Left hindlimb (tissue), 1 donor: ENCODE measurements around the gene EMB.
A peak's percentile ranks its signal among the peaks of the same experiment; 100 is the strongest.
"Not testable (repeated sequence)": the region's sequence is repeated elsewhere in the genome, so short reads cannot be mapped to it uniquely, and the experiment has no call there.

Experiments
- DNase-seq: peaks from one replicate; pipeline ENCODE4 v3.0.0-alpha.2; 2018

EMB gene, protein sequence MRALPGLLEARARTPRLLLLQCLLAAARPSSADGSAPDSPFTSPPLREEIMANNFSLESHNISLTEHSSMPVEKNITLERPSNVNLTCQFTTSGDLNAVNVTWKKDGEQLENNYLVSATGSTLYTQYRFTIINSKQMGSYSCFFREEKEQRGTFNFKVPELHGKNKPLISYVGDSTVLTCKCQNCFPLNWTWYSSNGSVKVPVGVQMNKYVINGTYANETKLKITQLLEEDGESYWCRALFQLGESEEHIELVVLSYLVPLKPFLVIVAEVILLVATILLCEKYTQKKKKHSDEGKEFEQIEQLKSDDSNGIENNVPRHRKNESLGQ

DNA sequence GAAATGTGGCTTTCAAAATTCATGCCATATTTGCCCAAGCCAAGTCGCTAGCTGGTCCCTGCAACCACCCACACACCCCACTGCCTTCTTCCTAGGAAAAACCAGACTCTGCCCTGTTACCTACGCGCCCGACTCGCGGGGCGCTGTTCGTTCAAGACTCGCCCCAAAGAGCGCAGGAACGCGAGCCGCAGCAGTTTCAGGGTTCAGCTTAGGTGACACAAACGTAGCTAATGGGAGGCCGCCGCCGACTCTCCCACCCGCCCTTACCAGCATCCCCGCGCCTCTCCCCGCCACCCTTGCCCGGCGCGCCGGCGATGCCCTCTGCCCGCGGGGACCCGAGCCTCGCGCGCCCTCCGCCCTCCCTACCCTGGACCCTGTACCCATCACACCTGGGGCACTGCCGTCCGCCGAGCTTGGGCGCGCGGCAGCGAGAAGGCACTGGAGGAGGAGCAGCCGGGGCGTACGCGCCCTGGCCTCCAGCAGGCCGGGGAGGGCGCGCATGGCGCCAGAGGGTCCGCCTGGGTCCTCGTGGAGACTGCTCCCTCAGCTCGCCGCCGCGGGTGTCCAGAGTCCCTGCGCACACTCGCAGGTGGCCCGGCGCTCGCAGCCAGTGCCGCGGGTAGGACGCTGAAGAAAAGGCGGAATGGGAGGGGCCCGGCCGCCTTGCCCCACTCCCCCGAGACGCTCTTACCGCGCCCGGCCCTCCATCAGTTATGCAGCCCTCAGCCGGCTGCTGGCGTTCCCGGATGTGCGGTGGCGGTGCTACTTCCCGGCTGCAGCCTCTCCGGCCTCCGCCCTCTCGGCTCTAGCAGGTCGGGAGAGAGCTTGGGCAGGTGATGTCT is at the start of gene EMB:
Gene EMB, minus strand, starts transcription at position 638 of the 842 bp plus-strand sequence. Its CDS starts 137 bp downstream, at position 501.
- DNase-seq = peak; percentile 46

DNA sequence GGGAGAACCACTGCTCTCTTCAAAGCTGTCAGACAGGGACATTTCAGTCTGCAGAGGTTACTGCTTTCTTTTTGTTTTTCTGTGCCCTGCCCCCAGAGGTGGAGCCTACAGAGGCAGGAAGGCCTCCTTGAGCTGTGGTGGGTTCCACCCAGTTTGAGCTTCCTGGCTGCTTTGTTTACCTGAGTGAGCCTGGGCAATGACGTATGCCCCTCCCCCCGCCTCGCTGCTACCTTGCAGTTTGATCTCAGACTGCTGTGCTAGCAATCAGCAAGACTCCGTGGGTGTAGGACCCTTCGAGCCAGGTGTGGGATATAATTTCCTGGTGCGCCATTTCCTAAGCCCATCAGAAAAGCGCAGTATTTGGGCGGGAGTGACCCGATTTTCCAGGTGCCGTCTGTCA is 48.4 kb upstream of the EMB start:
- not testable (repeated sequence) for DNase-seq

DNA sequence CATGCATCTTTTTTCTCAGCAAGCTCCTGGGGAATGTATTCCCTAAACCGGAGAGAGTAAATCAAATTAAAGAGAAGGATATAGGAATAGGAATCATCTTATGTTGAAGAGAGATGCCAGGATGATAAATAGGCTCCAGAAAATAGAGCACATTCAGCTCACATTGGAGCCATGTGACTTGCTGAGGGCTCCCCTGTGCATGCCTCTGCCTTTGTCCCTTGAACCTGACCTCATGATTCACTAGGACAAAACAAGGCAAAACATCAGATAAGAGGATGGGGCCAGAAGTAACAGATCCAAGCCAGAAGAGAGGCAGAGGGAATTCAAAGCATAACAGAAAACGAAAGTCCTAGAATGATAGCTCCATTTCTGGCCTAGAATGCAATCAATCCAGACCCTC is 37.7 kb upstream of the EMB start:
- not testable (repeated sequence) for DNase-seq

DNA sequence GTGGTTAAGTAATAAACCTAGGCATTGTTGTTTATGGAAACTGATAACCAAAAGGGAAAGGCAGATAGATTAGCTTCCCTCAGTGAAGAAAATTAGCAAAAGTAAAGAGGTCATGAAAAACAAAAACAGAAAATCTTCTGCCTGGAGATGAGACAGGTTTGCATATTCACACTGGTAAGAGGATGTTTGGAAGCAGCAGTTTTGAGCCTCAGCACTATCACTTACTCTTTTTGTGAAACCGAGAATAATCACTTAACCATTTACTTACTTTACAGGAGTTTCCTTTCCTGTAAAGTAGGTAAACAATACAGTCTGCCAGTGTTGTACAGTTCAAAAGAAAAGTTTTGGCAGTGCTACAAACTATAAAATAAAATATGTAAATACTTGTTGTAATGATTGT is 35.5 kb upstream of the EMB start:
- DNase-seq = no peak

DNA sequence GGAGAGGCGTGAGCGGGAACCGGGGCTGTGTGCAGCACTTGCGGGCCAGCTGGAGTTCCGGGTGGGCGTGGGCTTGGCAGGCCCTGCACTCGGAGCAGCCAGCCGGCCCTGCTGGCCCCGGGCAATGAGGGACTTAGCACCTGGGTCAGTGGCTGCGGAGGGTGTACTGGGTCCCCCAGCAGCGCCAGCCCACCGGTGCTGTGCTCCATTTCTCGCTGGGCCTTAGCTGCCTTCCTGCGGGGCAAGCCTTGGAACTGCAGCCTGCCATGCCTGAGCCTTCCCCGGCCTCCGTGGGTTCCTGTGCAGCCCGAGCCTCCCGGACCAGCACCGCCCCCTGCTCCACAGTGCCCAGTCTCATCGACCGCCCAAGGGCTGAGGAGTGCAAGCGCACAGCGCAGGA is 23.9 kb upstream of the EMB start:
- not testable (repeated sequence) for DNase-seq

DNA sequence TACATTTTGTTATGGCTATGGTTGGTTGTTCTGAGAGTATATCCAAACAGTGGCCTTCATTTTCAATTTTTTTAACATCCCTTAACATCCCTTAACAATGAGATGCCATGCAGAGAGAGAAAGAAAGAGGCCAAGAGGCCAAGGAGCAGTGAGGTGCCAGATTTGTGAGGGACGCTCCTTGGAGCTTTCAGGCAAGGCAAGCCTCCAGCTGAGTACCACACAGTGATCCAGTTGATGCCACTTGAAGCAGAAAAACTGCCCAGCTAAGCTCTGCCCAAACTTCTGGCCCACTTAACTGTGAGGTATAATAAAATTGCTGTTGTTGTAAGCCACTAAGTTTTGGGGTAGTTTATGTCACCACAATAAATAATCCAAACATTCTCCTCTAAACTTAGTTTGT is 22.6 kb upstream of the EMB start:
- no peak for DNase-seq

DNA sequence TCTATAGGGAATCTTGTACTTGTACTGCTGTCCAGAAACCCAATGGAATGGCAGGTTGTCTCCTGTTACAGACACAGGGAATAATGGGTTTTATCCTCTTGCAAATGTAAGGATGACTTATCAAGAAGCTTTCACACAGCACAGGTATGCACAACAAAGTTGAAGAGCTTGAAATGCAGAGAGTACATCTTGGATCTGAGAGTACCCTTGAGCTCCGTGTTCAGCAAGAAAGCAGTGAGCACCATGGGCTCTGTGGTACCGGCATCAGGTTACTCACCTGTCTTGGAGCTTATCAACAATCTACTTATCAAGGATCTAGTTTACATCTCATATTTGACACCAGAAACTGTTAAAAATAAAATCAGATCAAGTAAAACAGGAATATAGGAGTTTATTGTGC is 22.0 kb upstream of the EMB start:
- DNase-seq = no peak

DNA sequence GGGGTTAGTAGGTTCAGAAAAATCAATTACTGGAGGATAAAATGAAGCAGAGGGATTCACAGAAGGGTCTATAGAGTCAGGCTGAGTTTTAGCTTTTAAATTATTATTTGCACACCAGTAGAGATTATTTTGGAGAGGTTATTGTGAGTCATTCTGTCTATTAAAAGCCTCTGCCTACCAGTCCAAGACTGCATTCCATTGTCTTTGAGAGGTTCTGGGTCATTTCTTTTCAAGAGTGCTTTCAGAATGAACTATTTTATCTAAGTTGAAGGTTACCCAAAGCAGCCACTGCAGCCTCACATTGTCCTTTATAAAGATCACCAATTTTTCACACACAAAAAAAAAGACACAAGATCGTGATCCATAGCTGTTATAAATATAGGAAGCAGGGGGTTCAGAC is 21.5 kb upstream of the EMB start:
- DNase-seq = not testable (repeated sequence)

DNA sequence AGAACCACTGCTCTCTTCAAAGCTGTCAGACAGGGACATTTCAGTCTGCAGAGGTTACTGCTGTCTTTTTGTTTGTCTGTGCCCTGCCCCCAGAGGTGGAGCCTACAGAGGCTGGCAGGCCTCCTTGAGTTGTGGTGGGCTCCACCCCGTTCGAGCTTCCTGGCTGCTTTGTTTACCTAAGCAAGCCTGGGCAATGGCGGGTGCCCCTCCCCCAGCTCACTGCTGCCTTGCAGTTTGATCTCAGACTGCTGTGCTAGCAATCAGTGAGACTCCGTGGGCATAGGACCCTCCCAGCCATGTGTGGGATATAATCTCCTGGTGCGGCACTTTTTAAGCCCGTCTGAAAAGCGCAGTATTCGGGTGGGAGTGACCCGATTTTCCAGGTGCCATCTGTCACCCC is 17.3 kb upstream of the EMB start:
- not testable (repeated sequence) for DNase-seq

DNA sequence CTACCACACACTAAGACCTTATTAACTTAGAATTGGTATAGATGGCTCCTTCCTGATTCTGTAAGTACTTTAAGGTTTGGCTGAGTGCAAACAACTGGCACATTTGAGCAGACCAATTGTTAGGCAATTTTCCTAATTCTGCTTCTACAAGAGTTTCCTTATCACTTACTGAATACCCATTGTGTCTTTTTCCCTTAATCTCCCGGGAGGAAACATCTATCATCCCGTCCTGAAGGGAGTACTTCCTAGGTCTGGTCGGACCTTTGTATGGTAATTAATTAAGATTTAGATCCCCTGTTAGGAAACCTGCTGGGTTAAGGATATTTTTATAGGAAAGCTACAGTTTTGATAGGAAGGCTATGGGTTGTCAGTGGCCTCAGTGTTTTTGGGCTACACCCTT is 8.2 kb upstream of the EMB start:
- not testable (repeated sequence) for DNase-seq

DNA sequence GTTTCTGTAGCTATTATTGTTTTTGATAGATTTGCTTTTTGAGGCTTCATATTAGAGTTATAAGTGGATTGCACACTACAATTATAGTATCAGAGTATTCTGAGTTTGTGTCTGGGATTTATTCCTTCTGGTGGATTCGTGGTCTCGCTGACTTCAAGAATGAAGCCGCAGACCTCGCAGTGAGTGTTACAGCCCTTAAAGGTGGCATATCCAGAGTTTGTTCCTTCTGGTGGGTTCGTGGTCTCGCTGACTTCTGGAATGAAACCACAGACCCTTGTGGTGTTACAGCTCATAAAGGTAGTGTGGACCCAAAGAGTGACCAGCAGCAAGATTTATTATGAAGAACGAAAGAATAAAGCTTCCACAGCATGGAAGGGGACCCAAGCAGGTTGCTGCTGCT is 6.9 kb upstream of the EMB start:
- no peak for DNase-seq

DNA sequence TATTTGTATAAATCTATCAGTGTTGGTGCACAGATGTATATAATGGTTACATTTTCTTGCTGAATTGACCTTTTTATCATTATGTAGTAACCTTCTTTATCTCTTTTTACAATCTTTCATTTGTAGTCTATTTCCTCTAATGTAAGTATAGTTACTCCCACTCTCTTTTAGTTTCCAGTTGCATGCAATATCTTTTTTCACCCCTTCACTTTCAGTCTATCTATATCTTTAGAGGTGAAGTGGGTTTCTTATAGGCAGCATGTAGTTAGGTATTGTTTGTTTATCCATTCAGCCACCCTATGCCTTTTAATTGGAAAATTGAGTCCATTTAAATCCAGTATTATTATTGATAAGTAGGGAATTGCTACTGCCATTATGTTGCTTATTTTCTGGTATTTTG is 6.1 kb upstream of the EMB start:
- no peak for DNase-seq

DNA sequence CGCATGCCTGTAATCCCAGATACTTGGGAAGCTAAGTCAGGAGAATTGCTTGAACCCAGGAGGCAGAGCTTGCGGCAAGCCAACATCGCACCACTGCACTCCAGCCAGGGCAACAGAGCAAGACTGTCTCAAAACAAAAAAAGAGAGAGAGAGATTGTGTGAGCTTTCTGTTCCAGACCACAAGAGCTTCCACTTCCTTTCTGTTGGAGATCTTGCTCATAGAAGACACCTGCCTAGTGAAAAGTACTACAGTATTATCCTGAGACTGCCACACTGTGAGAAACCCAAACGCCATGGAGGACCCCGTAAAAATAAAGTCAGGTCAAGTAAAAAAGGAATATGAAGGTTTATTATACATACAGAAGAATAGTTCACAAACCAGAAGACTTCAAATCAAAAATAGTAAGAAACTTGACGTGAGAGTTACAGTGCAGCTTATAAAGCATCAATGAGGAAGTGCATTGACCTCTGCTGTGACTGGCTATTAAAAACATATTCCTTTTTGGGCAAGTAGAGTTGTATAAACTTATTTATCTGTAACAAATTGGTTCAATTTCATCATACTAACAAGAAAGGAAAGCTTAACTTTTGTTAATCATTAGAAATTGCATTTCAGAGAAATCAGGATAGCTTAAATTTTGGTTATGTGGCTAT is 4.3 kb upstream of the EMB start:
- DNase-seq = no peak

DNA sequence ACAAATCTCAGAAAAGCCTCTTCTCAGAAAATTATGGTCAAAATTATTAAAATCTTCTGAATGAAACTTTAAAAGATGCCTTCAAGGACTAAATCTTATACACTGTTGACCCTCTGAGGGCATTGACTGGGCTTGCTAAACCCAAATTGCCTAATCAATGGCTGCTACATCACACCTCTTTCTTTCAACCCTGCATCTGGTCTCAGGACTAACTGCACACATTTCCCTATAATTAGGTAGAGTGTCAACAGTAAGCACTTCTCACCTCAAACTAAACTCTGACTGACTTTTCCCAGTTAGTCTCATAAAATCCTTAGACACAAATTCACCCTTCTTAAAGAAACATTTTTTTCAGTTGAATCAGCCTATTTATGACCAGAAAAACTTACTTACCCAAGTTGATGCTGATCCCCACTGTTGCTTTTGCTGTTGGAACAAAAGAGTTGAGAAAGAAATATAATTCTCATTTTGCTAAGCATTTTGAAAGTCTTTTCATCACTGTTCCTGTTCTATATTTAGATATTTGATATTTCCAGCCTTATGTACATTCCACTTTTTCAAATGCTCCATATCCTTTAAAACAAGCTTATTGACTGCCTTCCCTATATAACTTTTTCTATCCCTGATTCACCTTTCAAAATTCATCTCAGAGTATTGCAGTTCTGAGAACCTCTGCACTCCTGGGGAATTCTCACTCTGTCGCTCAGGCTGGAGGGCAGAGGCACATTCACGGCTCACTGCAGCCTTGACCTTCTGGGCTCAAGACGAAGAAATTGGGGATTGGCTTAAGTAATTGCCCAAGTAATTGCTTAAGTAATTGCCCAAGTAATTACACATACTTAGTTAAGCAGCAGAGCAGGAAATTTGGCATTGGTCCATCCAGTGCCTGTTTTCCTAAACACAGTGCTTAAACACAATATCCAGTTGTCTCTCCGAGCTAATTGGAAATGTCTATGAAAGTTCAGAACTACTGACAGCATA is 1.8 kb upstream of the EMB start:
- not testable (repeated sequence) for DNase-seq

DNA sequence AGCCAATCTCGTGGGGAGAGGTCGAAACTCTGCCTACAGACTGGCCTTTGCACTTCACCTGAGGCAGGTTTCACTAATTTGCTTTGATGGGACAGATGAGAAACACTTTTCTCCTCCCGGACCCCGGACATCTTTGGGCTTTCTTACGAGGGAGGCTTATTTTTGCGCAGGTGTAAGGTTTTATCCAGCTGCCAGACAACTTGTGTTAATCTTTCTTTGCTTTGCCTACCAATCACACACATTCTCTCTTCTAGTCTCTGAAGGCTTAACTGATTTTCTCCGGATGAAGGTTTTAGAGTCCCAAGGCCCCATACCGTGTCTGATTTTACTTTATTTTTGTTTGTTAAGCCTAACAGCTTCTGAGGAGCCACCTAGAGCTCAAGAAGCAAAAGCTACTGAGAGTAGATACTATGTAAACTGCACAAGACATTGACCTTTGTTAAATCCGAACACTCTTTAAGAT is 436 bp upstream of the EMB start:
- DNase-seq = no peak

DNA sequence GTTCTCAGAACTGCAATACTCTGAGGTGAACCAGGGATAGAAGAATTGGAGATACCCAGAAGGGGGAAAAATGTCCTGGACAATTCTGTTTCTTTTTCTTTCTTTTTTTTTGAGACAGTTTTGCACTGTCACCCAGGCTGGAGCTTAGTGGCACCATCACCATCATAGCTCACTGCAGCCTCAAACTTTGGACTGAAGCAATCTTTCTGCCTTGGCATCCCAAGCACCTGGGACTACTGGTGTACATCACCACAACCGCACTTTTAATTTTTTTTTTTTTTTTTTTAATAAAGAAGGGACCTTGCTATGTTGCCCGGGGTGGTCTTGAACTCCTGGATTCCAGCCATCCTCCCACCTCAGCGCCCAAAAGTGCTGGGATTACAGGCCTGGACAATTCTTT is 1.9 kb downstream of the EMB start:
- DNase-seq = no peak

DNA sequence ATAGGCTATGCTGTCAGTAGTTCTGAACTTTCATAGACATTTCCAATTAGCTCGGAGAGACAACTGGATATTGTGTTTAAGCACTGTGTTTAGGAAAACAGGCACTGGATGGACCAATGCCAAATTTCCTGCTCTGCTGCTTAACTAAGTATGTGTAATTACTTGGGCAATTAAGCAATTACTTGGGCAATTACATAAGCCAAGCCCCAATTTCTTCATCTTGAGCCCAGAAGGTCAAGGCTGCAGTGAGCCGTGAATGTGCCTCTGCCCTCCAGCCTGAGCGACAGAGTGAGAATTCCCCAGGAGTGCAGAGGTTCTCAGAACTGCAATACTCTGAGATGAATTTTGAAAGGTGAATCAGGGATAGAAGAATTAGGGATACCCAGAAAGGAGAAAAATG is 3.0 kb downstream of the EMB start:
- not testable (repeated sequence) for DNase-seq

DNA sequence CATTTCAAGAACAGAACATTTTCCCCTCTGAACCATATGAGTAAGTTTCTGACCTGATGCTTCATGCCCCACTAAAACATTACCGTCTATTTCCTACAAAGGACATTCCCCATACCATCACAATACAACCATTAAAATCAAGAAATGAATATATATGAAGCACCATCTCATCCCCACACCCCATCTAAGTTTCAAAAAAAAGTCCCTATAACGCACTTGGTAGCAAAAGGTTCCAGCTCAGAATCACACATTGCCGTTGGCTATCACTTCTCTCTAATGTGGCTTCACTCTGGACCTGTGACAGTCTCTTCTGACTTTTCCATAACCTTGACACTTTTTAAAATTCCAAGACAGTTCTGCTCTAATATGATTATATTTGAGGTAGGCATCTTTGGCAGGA is 5.9 kb downstream of the EMB start:
- no peak for DNase-seq

DNA sequence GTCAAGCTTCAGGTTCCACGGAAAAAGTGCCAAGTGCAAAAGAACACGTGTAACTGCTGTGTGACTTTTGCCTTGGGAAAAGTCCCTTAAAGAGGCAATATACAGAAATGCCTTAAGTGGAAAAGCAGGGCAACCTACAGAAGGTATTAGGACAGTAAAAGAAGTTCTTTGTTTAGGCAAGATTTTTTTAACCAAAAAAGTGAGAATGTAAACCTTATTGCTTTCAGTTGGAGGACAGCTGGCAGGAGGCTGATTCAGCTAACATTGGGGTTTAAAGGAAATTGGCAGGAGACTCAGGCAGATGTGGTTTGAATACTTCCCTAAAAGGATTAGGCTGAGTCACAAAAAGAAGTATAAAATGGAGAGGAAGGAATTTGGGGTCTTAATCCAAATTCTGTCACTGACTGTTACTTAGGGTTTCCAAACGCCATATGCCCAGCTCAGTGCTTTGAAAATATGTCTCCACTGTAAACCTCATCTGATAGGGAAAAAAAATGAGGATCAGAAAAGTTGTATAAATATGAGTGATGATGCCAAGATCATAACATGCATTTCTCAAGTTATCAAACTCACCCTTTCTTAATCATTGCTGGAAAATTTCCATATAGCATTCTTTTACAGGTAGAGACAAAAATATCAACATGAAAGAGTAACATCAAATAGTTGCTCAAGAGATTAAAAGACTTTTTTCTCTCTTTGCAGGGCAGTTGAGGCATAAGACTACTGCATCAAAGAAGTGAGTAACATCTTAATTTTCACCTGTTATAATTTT is 9.8 kb downstream of the EMB start:
- peak; percentile 21 for DNase-seq

DNA sequence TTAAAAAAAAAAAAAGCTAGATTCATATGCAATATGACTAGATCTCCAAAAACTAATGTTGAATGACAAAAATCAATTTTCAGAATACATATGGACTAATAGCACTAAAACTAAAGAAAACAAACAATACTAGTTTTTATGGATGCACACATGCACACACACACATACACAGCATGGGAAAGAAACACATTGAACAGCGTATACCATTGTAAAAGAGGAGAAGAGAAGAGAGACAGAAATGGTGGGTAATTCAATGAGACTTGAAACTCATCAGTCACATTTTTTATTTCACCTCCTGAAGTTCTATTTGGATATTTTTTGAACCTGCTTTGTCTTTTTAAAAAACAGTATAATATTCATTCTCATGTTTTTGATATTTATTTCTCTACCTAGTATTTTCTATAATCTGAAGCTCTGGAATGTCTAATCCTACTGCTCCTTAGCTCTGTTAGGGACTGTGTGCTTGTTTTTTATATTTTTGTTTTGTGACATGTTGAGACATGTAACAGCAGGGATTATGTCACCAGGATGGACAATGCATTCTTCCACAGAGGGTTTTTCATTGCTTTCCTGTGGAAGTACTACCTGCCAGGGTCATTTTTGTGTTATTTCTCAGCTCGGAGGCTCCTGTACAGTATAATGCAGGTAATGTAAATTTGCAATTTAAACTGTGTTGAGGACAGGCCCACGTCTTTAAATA is 17.8 kb downstream of the EMB start:
- not testable (repeated sequence) for DNase-seq
